H1 (cell line): ENCODE measurements around the gene MDFI. TPM values are rescaled to one million over a fixed set of nuclear protein-coding genes. Genes with fewer than 3 reads are reported as not detected.

ENCODE experiments used
- CTCF ChIA-PET: fragments of 300-600 bp; sonication (Branson Sonifier 250); formaldehyde crosslinking; loops from one replicate; lab custom pipeline; 2021; ENCODE audit not compliant: partially characterized antibody; lab: Charles Lee
- POLR2A ChIA-PET: fragments of 300-600 bp; sonication (Branson Sonifier 250); formaldehyde crosslinking; loops from one replicate; lab custom pipeline; 2021; ENCODE audit warnings: inconsistent platforms; ENCODE audit not compliant: partially characterized antibody; lab: Charles Lee
- DNase-seq, 2 experiments: peaks; one replicate each; pipeline versions ENCODE4 v3.0.0 to v3.0.0-alpha.2; 2010 to 2022; ENCODE audit warnings: low spot score in 2 of 2, low read depth in 1 of 2, mixed read lengths in 1 of 2
- FAIRE-seq: peaks from 2 replicates; lab custom pipeline; 2011; peaks lifted over from hg19 to GRCh38; lab: Jason Lieb, UNC
- H2AFZ ChIP-seq: 2 replicates; pipeline ENCODE4 v1.8.1; 2012; ENCODE audit warnings: low read length, inconsistent platforms
- H2AK5ac ChIP-seq: 2 replicates; pipeline ENCODE4 v1.6.1; 2013; ENCODE audit warnings: low read depth, low read length
- H2BK120ac ChIP-seq: replicated peaks from 2 replicates; pipeline ENCODE3; 2013; ENCODE audit warnings: low read depth, low read length, inconsistent platforms
- H2BK12ac ChIP-seq: 2 replicates; pipeline ENCODE4 v1.6.1; 2013; ENCODE audit warnings: low read depth, low read length
- H2BK15ac ChIP-seq: 2 replicates; pipeline ENCODE4 v1.6.1; 2013; ENCODE audit warnings: low read length
- H2BK20ac ChIP-seq: 2 replicates; pipeline ENCODE4 v1.6.1; 2013; ENCODE audit warnings: low read length
- H2BK5ac ChIP-seq: 2 replicates; pipeline ENCODE4 v1.6.1; 2013; ENCODE audit warnings: low read depth, low read length
- H3K14ac ChIP-seq: 2 replicates; pipeline ENCODE4 v1.6.1; 2013; ENCODE audit warnings: inconsistent platforms; ENCODE audit not compliant: insufficient read length
- H3K18ac ChIP-seq: 2 replicates; pipeline ENCODE4 v1.6.1; 2013; ENCODE audit warnings: low read length; ENCODE audit errors: extremely low read depth
- H3K23ac ChIP-seq: 2 replicates; pipeline ENCODE4 v1.6.1; 2013; ENCODE audit warnings: inconsistent platforms; ENCODE audit not compliant: insufficient read length
- H3K23me2 ChIP-seq: 2 replicates; pipeline ENCODE4 v1.6.1; 2013; ENCODE audit warnings: low read depth, low read length
- H3K27ac ChIP-seq: 2 replicates; pipeline ENCODE4 v1.6.1; 2011; ENCODE audit warnings: low read depth, low read length, inconsistent platforms
- H3K27me3 ChIP-seq, 4 experiments: replicated peaks in 1 of 4; 1 replicate in 1 of 4; 2 replicates in 3 of 4; pipeline versions ENCODE4 v1.6.1 to v1.8.1; 2011 to 2013; ENCODE audit warnings: low read length in 3 of 4, mild to moderate bottlenecking in 3 of 4, inconsistent platforms in 2 of 4, mixed read lengths in 2 of 4, moderate library complexity in 1 of 4; ENCODE audit not compliant: control insufficient read depth in 3 of 4, insufficient read depth in 3 of 4; ENCODE audit errors: extremely low read depth in 1 of 4
- H3K36me3 ChIP-seq, 4 experiments: 2 replicates each; pipeline versions ENCODE4 v1.6.1 to v1.8.1; 2011 to 2013; ENCODE audit warnings: mild to moderate bottlenecking in 4 of 4, low read length in 3 of 4, moderate library complexity in 2 of 4, control low read depth in 1 of 4, inconsistent platforms in 1 of 4; ENCODE audit not compliant: insufficient read depth in 4 of 4, control insufficient read depth in 2 of 4
- H3K4ac ChIP-seq: replicated peaks from 2 replicates; pipeline ENCODE3; 2013; ENCODE audit warnings: low read length, low read depth, mixed read lengths, inconsistent platforms; ENCODE audit not compliant: insufficient read length
- H3K4me1 ChIP-seq, 4 experiments: replicated peaks in 1 of 4; 1 replicate in 1 of 4; 2 replicates in 3 of 4; pipeline versions ENCODE4 v1.6.1 to v1.8.1; 2011 to 2013; ENCODE audit warnings: low read length in 3 of 4, inconsistent platforms in 2 of 4, mixed read lengths in 1 of 4; ENCODE audit not compliant: insufficient read depth in 4 of 4, control insufficient read depth in 3 of 4
- H3K4me2 ChIP-seq, 2 experiments: 2 replicates each; pipeline versions ENCODE4 v1.6.1 to v1.8.1; 2011 to 2013; ENCODE audit warnings: low read depth in 2 of 2, low read length in 2 of 2, control low read depth in 1 of 2, inconsistent platforms in 1 of 2, mild to moderate bottlenecking in 1 of 2; ENCODE audit not compliant: insufficient read depth in 1 of 2
- H3K4me3 ChIP-seq, 4 experiments: fragments of 200-600, 300-600 bp in 1 of 4; sonication (generic), shearing (Covaris generic), sonication (Bioruptor Twin) in 1 of 4; 2 replicates each; pipeline versions ENCODE4 v1.5.1 to v1.8.1; 2011 to 2016; ENCODE audit warnings: low read length in 4 of 4, low read depth in 3 of 4, control low read depth in 2 of 4, inconsistent platforms in 2 of 4, mild to moderate bottlenecking in 2 of 4, mixed read lengths in 1 of 4, moderate library complexity in 1 of 4; ENCODE audit not compliant: insufficient read depth in 2 of 4; ENCODE audit errors: extremely low read depth in 1 of 4
- H3K56ac ChIP-seq: replicated peaks from 2 replicates; pipeline ENCODE3; 2013; ENCODE audit warnings: low read depth, mild to moderate bottlenecking, mixed read lengths, low read length, inconsistent platforms; ENCODE audit not compliant: insufficient read length
- H3K79me1 ChIP-seq: 2 replicates; pipeline ENCODE4 v1.6.1; 2013; ENCODE audit warnings: low read depth, low read length, control low read depth
- H3K79me2 ChIP-seq, 2 experiments: 2 replicates each; pipeline versions ENCODE4 v1.6.1 to v1.8.1; 2012 to 2013; ENCODE audit warnings: low read length in 2 of 2, mild to moderate bottlenecking in 2 of 2, inconsistent platforms in 1 of 2; ENCODE audit not compliant: insufficient read depth in 2 of 2, control insufficient read depth in 1 of 2
- H3K9ac ChIP-seq, 4 experiments: replicated peaks in 1 of 4; 1 replicate in 1 of 4; 2 replicates in 3 of 4; pipeline versions ENCODE4 v1.6.1 to v1.8.1; 2011 to 2013; ENCODE audit warnings: low read depth in 3 of 4, low read length in 3 of 4, control low read depth in 2 of 4, mild to moderate bottlenecking in 2 of 4, moderate library complexity in 2 of 4, inconsistent platforms in 1 of 4; ENCODE audit errors: extremely low read depth in 1 of 4
- H3K9me3 ChIP-seq, 2 experiments: 2 replicates each; pipeline versions ENCODE4 v1.6.1 to v1.8.1; 2012 to 2013; ENCODE audit warnings: mild to moderate bottlenecking in 2 of 2, moderate library complexity in 2 of 2, control low read depth in 1 of 2, inconsistent platforms in 1 of 2, low read depth in 1 of 2, low read length in 1 of 2, mixed read lengths in 1 of 2; ENCODE audit not compliant: insufficient read depth in 2 of 2
- H4K20me1 ChIP-seq, 2 experiments: replicated peaks in 1 of 2; 2 replicates each; pipeline versions ENCODE3 to v1.8.1; 2011 to 2013; ENCODE audit warnings: inconsistent platforms in 2 of 2, low read length in 2 of 2, mild to moderate bottlenecking in 1 of 2; ENCODE audit not compliant: insufficient read depth in 2 of 2, control insufficient read depth in 1 of 2
- H4K5ac ChIP-seq: 2 replicates; pipeline ENCODE4 v1.6.1; 2013; ENCODE audit warnings: low read length, low read depth, mixed read lengths, inconsistent platforms; ENCODE audit not compliant: insufficient read length
- H4K8ac ChIP-seq: 2 replicates; pipeline ENCODE4 v1.8.0; 2013; ENCODE audit warnings: mild to moderate bottlenecking, moderate library complexity, low read length, inconsistent platforms; ENCODE audit not compliant: insufficient read depth; ENCODE audit errors: extremely low read depth
- H4K91ac ChIP-seq: replicated peaks from 2 replicates; pipeline ENCODE3; 2013; ENCODE audit warnings: low read length, mixed read lengths, inconsistent platforms; ENCODE audit not compliant: insufficient read length
- KDM1A ChIP-seq: fragments of 200-600, 300-600 bp; sonication (generic); IDR thresholded peaks from 2 replicates; pipeline ENCODE4 v1.7.1; 2016; ENCODE audit warnings: mild to moderate bottlenecking, low read length, borderline replicate concordance
- SIX5 ChIP-seq: IDR thresholded peaks from 2 replicates; pipeline ENCODE4 v1.6.1; 2011; ENCODE audit warnings: mild to moderate bottlenecking, low read depth, low read length
- WGBS, 2 experiments: shearing (Covaris generic) in 1 of 2; methylation state at CpG; one replicate each; pipeline versions ENCODE4 v1.1.6 to v1.1.7; 2013 to 2015; ENCODE audit warnings: low lambda C conversion rate in 2 of 2, mixed read lengths in 2 of 2, inconsistent platforms in 1 of 2, low coverage in 1 of 2, missing lambda C conversion rate in 1 of 2; ENCODE audit not compliant: insufficient replicate concordance in 2 of 2, insufficient coverage in 1 of 2, insufficient read length in 1 of 2; ENCODE audit errors: extremely low coverage in 1 of 2, missing lambda C conversion rate in 1 of 2; 5-methylcytosine and 5-hydroxymethylcytosine counted together
- polyA plus RNA-seq, 7 experiments: library from polyadenylated mRNA; depleted of rRNA in 3 of 7; stranded (reverse) in 5 of 7; unstranded in 2 of 7; fragments of >200 nt in 5 of 7; fragments of 200-250 nt in 2 of 7; gene quantifications; 1 replicate in 5 of 7; 2 replicates in 1 of 7; 4 replicates in 1 of 7; pipeline versions ENCODE4 v1.2.1 to v1.2.3, GENCODE V29; 2011 to 2013; ENCODE audit warnings: missing spikeins in 2 of 7, mixed read lengths in 2 of 7
- total RNA-seq: library from RNA; stranded (reverse); fragmentation: NEBNext Ultra II Directional; extraction: Animal tissue kit (Norgen Biotek cat#: 25700); gene quantifications from 2 replicates; pipeline ENCODE4 v1.2.1, GENCODE V29; 2021

The MDFI gene
- total and polyA plus RNA-seq, 2 of the 8 experiments (the other 6 are each of a cell fraction or from before 2014, with no cell fraction given), result 41.0 to 65.6 TPM

GRCh38 chr6:41653691-41654090 lies 15.4 kb downstream of the MDFI start:
- no peak overlapping the region for H2BK120ac ChIP-seq
- no peak overlapping the region for H3K18ac ChIP-seq
- H3K56ac ChIP-seq, result no peak overlapping the region
- no peaks in the 10 kb centered on the region for H4K20me1 ChIP-seq
- no peak overlapping the region for H2BK12ac ChIP-seq
- no peaks in the 10 kb centered on the region for H3K9me3 ChIP-seq
- peaks cover 0 to 9% (median 4%) of the 10 kb centered on the region in 4 experiments; a peak in 4 of 7 replicates for H3K4me1 ChIP-seq
- H3K79me2 ChIP-seq, result no peaks in the 10 kb centered on the region
- no peak overlapping the region for H2AK5ac ChIP-seq
- H3K14ac ChIP-seq, result no peak overlapping the region
- H2AFZ ChIP-seq, result no peak overlapping the region
- no peak overlapping the region for H3K4me3 ChIP-seq
- no peak overlapping the region for H4K91ac ChIP-seq
- ChIA-PET POLR2A (no interaction called here), CTCF (interaction anchor here (1.3 to 2.6 kb wide), 3 partner anchors 10 to 286 kb away, joined by 3 to 9 read pairs (median 4); no protein-coding TSS in a partner anchor)
- H3K36me3 ChIP-seq, result peaks cover 0 to 5% (median 2%) of the 10 kb centered on the region in 4 experiments; a peak in 4 of 8 replicates
- no peak overlapping the region for H4K5ac ChIP-seq
- DNase-seq, result no peak
- H3K27me3 ChIP-seq, result no peaks in the 10 kb centered on the region; a peak in 1 of 7 replicates
- TF ChIP-seq KDM1A (no peak), SIX5 (no peak)
- H2BK15ac ChIP-seq, result no peak overlapping the region
- H3K23ac ChIP-seq, result no peak overlapping the region
- H3K4me2 ChIP-seq, result no peak overlapping the region
- WGBS, 2 experiments, result 75% methylated on average over 1 of the region's 5 CpGs; no CpG with 5 or more reads in 1 of the 2 experiments
- H3K4ac ChIP-seq, result no peak overlapping the region
- FAIRE-seq, result no peak
- H2BK20ac ChIP-seq, result no peak overlapping the region
- H4K8ac ChIP-seq, result no peak overlapping the region
- no peak overlapping the region for H3K9ac ChIP-seq
- H3K23me2 ChIP-seq, result 0 out of 2 replicates have a peak, but pooled peaks cover 2% of the 10 kb centered on the region
- H2BK5ac ChIP-seq, result no peak overlapping the region
- no peak overlapping the region for H3K27ac ChIP-seq
- H3K79me1 ChIP-seq, result no peaks in the 10 kb centered on the region
